ENCODE results near the gene SUPT20H.

The SUPT20H gene

DNA sequence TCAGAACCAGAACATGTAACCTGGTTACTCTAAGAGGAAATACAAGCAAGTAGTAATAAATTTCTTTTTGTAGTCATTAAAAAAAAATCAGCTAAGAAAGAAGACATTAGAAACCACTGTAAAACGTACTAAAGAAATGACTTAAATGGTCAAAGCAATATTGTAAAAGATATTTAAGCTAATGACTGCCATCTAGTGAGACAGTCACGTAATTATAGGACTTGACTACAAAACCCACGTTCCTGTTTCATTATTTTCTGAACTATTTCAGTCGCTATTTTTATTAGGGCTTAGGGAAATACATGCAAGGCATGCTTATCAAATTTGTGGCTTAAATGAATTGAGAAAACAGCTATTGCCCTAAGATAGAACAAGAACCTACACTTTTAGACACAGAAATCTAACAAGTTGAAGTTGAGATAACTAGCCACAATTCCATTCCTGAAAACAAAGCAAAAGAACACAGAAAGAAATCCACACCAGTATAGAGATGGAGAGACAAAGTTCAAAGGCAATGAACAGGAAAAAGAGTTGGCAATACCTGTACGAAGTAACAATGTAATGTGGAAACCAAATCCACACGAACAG lies 78.2 kb downstream of the SUPT20H start:
- POLR2A ChIA-PET = no interaction called here
- CTCF ChIA-PET = interaction anchor here (0.7 to 4.5 kb wide), 13 partner anchors 8 to 529 kb away, joined by 3 to 66 read pairs (median 3); no protein-coding TSS in a partner anchor
- Histone ChIP-seq H3K4me1 (ENCODE audit: control insufficient read depth, insufficient read depth, low read length) (no peaks in the 10 kb centered on the region), H3K9me3 (ENCODE audit: control insufficient read depth, insufficient read depth, low read depth, low read length) (no peaks in the 10 kb centered on the region), H3K27ac (ENCODE audit: extremely low read depth, low read depth, low read length) (no peak overlapping the region), H3K36me3 (ENCODE audit: control insufficient read depth in 2 of 2, insufficient read depth in 1 of 2, low read length in 2 of 2) (peaks cover 48 to 51% of the 10 kb centered on the region in 2 experiments), H3K4me3 (ENCODE audit: low read depth, low read length) (no peak overlapping the region)
- TF ChIP-seq OVOL3 (tag by site-specific recombination; IDR thresholded peaks at IDR 0.05) (no peak), ZNF626 (tag by site-specific recombination; IDR thresholded peaks at IDR 0.05) (no peak), ZNF2 (tag by site-specific recombination; IDR thresholded peaks at IDR 0.05) (no peak), ZNF664 (tag by site-specific recombination; IDR thresholded peaks at IDR 0.05) (peak; percentile 35), ZNF394 (tag by site-specific recombination; IDR thresholded peaks at IDR 0.05; ENCODE audit: borderline replicate concordance) (no peak), ZSCAN23 (tag by site-specific recombination; IDR thresholded peaks at IDR 0.05) (no peak), EGR2 (tag by site-specific recombination; IDR thresholded peaks at IDR 0.05; ENCODE audit: low read depth) (no peak), ZNF530 (tag by site-specific recombination; IDR thresholded peaks at IDR 0.05; ENCODE audit: low read depth) (no peak), ZNF24 (tag by site-specific recombination; IDR thresholded peaks at IDR 0.05) (no peak), SETDB1 (IDR thresholded peaks at IDR 0.05; ENCODE audit: insufficient read length, low read length) (no peak), ZNF184 (tag by site-specific recombination; IDR thresholded peaks at IDR 0.05) (no peak), ZNF121 (tag by site-specific recombination; IDR thresholded peaks at IDR 0.05) (no peak), ZNF654 (tag by site-specific recombination; IDR thresholded peaks at IDR 0.05; ENCODE audit: low read depth) (peak; percentile 61)
- TF ChIP-seq, protein P1, sequence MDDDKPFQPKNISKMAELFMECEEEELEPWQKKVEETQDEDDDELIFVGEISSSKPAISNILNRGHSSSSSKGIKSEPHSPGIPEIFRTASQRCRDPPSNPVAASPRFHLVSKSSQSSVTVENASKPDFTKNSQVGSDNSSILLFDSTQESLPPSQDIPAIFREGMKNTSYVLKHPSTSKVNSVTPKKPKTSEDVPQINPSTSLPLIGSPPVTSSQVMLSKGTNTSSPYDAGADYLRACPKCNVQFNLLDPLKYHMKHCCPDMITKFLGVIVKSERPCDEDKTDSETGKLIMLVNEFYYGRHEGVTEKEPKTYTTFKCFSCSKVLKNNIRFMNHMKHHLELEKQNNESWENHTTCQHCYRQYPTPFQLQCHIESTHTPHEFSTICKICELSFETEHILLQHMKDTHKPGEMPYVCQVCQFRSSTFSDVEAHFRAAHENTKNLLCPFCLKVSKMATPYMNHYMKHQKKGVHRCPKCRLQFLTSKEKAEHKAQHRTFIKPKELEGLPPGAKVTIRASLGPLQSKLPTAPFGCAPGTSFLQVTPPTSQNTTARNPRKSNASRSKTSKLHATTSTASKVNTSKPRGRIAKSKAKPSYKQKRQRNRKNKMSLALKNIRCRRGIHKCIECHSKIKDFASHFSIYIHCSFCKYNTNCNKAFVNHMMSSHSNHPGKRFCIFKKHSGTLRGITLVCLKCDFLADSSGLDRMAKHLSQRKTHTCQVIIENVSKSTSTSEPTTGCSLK (tag by site-specific recombination; IDR thresholded peaks at IDR 0.05) = no peak
- TF ChIP-seq, protein P2, sequence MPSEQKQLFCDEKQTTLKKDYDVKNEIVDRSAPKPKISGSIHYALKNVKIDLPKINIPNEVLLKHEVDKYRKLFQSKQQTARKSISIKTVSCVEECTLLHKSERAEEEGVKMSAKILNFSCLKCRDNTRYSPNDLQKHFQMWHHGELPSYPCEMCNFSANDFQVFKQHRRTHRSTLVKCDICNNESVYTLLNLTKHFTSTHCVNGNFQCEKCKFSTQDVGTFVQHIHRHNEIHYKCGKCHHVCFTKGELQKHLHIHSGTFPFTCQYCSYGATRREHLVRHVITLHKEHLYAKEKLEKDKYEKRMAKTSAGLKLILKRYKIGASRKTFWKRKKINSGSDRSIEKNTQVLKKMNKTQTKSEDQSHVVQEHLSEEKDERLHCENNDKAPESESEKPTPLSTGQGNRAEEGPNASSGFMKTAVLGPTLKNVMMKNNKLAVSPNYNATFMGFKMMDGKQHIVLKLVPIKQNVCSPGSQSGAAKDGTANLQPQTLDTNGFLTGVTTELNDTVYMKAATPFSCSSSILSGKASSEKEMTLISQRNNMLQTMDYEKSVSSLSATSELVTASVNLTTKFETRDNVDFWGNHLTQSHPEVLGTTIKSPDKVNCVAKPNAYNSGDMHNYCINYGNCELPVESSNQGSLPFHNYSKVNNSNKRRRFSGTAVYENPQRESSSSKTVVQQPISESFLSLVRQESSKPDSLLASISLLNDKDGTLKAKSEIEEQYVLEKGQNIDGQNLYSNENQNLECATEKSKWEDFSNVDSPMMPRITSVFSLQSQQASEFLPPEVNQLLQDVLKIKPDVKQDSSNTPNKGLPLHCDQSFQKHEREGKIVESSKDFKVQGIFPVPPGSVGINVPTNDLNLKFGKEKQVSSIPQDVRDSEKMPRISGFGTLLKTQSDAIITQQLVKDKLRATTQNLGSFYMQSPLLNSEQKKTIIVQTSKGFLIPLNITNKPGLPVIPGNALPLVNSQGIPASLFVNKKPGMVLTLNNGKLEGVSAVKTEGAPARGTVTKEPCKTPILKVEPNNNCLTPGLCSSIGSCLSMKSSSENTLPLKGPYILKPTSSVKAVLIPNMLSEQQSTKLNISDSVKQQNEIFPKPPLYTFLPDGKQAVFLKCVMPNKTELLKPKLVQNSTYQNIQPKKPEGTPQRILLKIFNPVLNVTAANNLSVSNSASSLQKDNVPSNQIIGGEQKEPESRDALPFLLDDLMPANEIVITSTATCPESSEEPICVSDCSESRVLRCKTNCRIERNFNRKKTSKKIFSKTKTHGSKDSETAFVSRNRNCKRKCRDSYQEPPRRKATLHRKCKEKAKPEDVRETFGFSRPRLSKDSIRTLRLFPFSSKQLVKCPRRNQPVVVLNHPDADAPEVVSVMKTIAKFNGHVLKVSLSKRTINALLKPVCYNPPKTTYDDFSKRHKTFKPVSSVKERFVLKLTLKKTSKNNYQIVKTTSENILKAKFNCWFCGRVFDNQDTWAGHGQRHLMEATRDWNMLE (tag by site-specific recombination; conservative IDR thresholded peaks at IDR 0.05; ENCODE audit: low read depth) = no peak
- TF ChIP-seq, protein P3, sequence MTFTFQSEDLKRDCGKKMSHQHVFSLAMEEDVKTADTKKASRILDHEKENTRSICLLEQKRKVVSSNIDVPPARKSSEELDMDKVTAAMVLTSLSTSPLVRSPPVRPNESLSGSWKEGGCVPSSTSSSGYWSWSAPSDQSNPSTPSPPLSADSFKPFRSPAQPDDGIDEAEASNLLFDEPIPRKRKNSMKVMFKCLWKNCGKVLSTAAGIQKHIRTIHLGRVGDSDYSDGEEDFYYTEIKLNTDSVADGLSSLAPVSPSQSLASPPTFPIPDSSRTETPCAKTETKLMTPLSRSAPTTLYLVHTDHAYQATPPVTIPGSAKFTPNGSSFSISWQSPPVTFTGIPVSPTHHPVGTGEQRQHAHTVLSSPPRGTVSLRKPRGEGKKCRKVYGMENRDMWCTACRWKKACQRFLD (tag by site-specific recombination; IDR thresholded peaks at IDR 0.05) = no peak
- TF ChIP-seq, protein P4, sequence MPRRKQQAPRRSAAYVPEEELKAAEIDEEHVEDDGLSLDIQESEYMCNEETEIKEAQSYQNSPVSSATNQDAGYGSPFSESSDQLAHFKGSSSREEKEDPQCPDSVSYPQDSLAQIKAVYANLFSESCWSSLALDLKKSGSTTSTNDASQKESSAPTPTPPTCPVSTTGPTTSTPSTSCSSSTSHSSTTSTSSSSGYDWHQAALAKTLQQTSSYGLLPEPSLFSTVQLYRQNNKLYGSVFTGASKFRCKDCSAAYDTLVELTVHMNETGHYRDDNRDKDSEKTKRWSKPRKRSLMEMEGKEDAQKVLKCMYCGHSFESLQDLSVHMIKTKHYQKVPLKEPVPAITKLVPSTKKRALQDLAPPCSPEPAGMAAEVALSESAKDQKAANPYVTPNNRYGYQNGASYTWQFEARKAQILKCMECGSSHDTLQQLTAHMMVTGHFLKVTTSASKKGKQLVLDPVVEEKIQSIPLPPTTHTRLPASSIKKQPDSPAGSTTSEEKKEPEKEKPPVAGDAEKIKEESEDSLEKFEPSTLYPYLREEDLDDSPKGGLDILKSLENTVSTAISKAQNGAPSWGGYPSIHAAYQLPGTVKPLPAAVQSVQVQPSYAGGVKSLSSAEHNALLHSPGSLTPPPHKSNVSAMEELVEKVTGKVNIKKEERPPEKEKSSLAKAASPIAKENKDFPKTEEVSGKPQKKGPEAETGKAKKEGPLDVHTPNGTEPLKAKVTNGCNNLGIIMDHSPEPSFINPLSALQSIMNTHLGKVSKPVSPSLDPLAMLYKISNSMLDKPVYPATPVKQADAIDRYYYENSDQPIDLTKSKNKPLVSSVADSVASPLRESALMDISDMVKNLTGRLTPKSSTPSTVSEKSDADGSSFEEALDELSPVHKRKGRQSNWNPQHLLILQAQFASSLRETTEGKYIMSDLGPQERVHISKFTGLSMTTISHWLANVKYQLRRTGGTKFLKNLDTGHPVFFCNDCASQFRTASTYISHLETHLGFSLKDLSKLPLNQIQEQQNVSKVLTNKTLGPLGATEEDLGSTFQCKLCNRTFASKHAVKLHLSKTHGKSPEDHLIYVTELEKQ (tag by site-specific recombination; IDR thresholded peaks at IDR 0.05; ENCODE audit: borderline replicate concordance) = no peak

All from HEK293 (cell line).